Fibroblast of villous mesenchyme (primary cell): ENCODE data around the gene SEMA3G. TPM values are rescaled to one million over a fixed set of nuclear protein-coding genes. Genes with fewer than 3 reads are reported as not detected.

Source experiments
- DNase-seq: peaks from one replicate; pipeline ENCODE4 v3.0.0-alpha.2; 2010; ENCODE audit warnings: low read depth
- H3K4me3 ChIP-seq: 2 replicates; pipeline ENCODE4 v1.5.1; 2011; ENCODE audit warnings: low read depth, mild to moderate bottlenecking, low read length
- total RNA-seq: library from RNA; depleted of rRNA; stranded (reverse); fragments of >200 nt; gene quantifications from 2 replicates; pipeline ENCODE4 v1.2.3, GENCODE V29; 2012
- TF ChIP-seq, protein P1 (sequence below): IDR thresholded peaks from 2 replicates; pipeline ENCODE4 v1.5.1; 2012; ENCODE audit warnings: low read depth, mild to moderate bottlenecking, low read length; ENCODE audit not compliant: insufficient read depth

SEMA3G gene
- total RNA-seq, 1 donor: not detected

DNA sequence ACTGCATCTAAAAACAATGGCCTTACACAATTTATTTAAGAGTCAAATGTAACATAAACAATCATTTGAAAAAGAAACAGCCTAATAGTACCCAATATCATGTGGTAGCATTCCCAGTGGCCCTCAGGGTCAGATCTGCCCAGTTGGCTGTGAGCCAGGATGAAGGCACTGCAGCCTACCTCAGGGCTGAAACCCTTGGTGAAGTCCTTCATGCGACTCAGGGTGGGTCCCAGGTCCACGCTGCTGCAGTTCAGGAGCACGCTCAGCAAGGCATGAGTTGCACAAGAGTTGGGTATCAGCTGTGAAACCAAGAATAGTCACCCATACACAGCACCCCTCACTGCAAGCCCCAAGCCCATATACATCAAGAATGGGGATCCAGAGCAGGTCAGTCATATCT is 37.1 kb downstream of the SEMA3G start:
- DNase-seq: no peak
- TF ChIP-seq, protein P1, sequence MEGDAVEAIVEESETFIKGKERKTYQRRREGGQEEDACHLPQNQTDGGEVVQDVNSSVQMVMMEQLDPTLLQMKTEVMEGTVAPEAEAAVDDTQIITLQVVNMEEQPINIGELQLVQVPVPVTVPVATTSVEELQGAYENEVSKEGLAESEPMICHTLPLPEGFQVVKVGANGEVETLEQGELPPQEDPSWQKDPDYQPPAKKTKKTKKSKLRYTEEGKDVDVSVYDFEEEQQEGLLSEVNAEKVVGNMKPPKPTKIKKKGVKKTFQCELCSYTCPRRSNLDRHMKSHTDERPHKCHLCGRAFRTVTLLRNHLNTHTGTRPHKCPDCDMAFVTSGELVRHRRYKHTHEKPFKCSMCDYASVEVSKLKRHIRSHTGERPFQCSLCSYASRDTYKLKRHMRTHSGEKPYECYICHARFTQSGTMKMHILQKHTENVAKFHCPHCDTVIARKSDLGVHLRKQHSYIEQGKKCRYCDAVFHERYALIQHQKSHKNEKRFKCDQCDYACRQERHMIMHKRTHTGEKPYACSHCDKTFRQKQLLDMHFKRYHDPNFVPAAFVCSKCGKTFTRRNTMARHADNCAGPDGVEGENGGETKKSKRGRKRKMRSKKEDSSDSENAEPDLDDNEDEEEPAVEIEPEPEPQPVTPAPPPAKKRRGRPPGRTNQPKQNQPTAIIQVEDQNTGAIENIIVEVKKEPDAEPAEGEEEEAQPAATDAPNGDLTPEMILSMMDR: no peak
- H3K4me3 ChIP-seq: no peak overlapping the region

DNA sequence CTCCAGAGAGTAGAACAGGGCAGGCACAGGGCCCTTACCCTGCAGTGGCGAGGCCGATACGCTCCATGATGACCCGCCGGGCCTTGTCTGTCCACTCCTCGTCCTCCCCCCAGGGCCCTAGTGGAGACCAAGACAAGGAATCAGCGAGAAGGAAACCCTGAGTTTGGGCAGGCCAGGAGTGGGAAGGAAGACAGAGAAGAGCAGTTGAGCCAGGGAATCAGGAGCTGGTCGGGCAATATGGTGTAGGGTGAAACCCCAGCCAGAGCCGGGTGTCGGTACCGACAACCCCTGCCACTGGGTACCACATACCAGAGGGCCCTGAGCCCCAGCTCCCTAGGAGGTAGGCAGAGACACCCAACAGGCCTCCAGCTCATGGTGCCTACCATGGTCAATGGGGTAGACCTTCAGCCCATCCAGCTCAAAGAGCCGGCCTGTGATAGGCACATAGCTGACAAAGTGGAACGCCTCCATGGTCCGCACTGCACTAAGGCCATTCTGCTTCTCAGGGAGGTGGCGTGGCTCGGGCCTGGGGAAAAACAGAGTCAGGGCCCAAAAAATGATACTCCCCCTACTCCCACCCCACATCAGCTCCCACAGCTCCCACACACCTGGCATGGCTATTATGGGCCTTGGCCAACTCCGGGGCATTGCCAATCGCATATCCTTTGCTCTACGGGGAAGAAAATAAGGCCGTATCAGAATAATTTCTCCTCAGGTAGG is 38.0 kb downstream of the SEMA3G start:
- TF ChIP-seq, protein P1: no peak
- H3K4me3 ChIP-seq: no peak overlapping the region
- DNase-seq: no peak

GRCh38 chr3:52406231-52406661 is 38.7 kb downstream of the SEMA3G start:
- H3K4me3 ChIP-seq: no peak overlapping the region
- no peak for DNase-seq
- TF ChIP-seq, protein P1: no peak

DNA sequence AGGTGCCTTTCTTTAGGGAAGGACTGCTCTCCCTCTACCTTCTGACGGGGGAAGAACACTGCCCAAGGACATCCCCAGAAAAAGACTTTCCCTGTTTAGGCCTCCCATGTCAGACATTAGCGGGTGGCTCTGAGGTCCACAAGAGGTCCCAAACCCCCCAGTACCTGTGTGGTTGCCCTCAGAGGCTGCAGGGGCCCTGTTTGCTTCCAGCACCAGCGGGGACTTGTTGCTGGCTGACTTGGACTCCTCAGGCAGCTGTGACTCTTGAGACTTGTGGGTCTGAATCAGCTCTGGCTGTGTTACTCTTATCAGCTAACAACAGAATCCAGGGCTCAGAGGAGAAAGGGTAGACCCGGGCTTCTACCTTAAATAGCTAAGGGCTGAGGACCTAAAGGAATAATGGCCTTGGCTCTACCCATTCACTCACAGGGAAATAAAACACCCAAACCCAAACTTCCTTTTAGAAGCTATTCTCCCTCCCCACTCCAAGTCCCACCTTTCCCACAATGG is 39.2 kb downstream of the SEMA3G start:
- no peak overlapping the region for H3K4me3 ChIP-seq
- no peak for DNase-seq
- TF ChIP-seq, protein P1: no peak

GRCh38 chr3:52405066-52405465 is 39.8 kb downstream of the SEMA3G start:
- H3K4me3 ChIP-seq: no peak overlapping the region
- TF ChIP-seq, protein P1: no peak
- no peak for DNase-seq

DNA sequence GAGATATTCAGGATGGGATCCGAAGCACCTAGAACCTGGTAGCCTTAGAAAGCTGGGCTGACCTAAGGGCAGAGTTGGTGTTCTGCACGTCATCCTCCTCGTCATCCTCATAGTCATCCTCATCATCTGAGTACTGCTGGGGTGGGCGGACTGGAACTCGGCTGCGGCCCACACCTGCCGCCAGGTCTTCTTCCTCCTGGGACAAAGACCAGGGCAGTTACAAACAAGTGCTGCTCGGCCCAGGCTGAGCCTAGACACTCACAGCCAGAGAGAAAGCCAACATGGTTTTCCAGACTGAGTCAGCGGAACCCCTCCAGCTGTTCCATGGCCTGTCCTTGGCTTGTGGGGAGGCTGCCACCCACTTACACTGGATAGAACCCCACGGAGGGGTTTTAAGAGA is 40.5 kb downstream of the SEMA3G start:
- no peak for DNase-seq
- no peak overlapping the region for H3K4me3 ChIP-seq
- TF ChIP-seq, protein P1: no peak
